A673 (cell line): ENCODE data around the gene EDA2R. TPM values are rescaled to one million over a fixed set of nuclear protein-coding genes. Genes with fewer than 3 reads are reported as not detected.

Experiments
- BruUV-seq: library from RNA; stranded (reverse); fragments of 400-500 nt; replicated peaks from 2 replicates; lab custom pipeline; 2021; lab: Mats Ljungman, UMichigan
- CTCF ChIA-PET: fragments of 300-600 bp; sonication (Branson Sonifier 250); formaldehyde crosslinking; loops from one replicate; lab custom pipeline; 2022; ENCODE audit warnings: antibody characterized with exemption; lab: Charles Lee
- POLR2A ChIA-PET: fragments of 300-600 bp; sonication (Branson Sonifier 250); formaldehyde crosslinking; loops from one replicate; lab custom pipeline; 2022; ENCODE audit warnings: antibody characterized with exemption; ENCODE audit not compliant: low non-redundant PET; lab: Charles Lee
- DNase-seq: peaks from one replicate; pipeline ENCODE4 v3.0.0-alpha.2; 2015; ENCODE audit warnings: low spot score
- H3K27ac ChIP-seq: fragments of 200-600 bp; sonication (generic); 2 replicates; pipeline ENCODE4 v1.5.1; 2016; ENCODE audit warnings: mixed run types, low read depth, mild to moderate bottlenecking, mixed read lengths, antibody characterized with exemption, low read length; ENCODE audit not compliant: poor library complexity, severe bottlenecking
- H3K27me3 ChIP-seq: fragments of 200-600 bp; sonication (generic); replicated peaks from 2 replicates; pipeline ENCODE4 v1.6.1; 2017; ENCODE audit warnings: mixed run types, low read depth, mild to moderate bottlenecking, mixed read lengths, antibody characterized with exemption, low read length; ENCODE audit not compliant: insufficient read depth, poor library complexity
- H3K36me3 ChIP-seq: fragments of 200-600 bp; sonication (generic); 2 replicates; pipeline ENCODE4 v1.6.1; 2016; ENCODE audit warnings: mixed run types, mild to moderate bottlenecking, mixed read lengths, antibody characterized with exemption, low read length; ENCODE audit not compliant: insufficient read depth, poor library complexity, severe bottlenecking
- H3K4me1 ChIP-seq: fragments of 200-600 bp; sonication (generic); 2 replicates; pipeline ENCODE4 v1.6.1; 2017; ENCODE audit warnings: mixed run types, mild to moderate bottlenecking, mixed read lengths, antibody characterized with exemption, low read length; ENCODE audit not compliant: insufficient read depth, poor library complexity, severe bottlenecking
- H3K4me3 ChIP-seq: fragments of 200-600 bp; sonication (generic); 2 replicates; pipeline ENCODE4 v1.5.1; 2016; ENCODE audit warnings: low read depth, mixed run types, mild to moderate bottlenecking, mixed read lengths, low read length; ENCODE audit not compliant: poor library complexity, severe bottlenecking
- H3K9me3 ChIP-seq: fragments of 200-600 bp; sonication (generic); 2 replicates; pipeline ENCODE4 v1.6.1; 2016; ENCODE audit warnings: mixed run types, low read depth, mild to moderate bottlenecking, mixed read lengths, antibody characterized with exemption, low read length; ENCODE audit not compliant: poor library complexity, severe bottlenecking
- CTCF ChIP-seq: fragments of 300-800, 200-600 bp; sonication (generic); conservative IDR thresholded peaks from 2 replicates; pipeline ENCODE4 v1.5.1; 2017; ENCODE audit warnings: low read depth, mild to moderate bottlenecking, antibody characterized with exemption, low read length, moderate library complexity, mixed read lengths
- EZH2 ChIP-seq: fragments of 200-600 bp; sonication (generic); IDR thresholded peaks from 2 replicates; pipeline ENCODE4 v1.6.1; 2017; ENCODE audit warnings: borderline replicate concordance, low read depth, mild to moderate bottlenecking, mixed read lengths, antibody characterized with exemption, low read length; ENCODE audit not compliant: poor library complexity, severe bottlenecking
- intact Hi-C: fragments of 100-400 bp; cut with micrococcal nuclease; formaldehyde crosslinking; loops from one replicate; pipeline ENCODE4 v1.10.0; 2022; ENCODE audit not compliant: unreplicated experiment
- total RNA-seq: library from RNA; stranded (reverse); gene quantifications from 2 replicates; pipeline ENCODE4 v1.2.3, GENCODE V29; 2021

EDA2R gene
- total RNA-seq, 1 experiment from 2014 or later = not detected

- DNase-seq = no peak
- intact Hi-C loops = no loop called here
- Histone ChIP-seq H3K9me3 (peaks cover 20% of the 10 kb centered on the region), H3K36me3 (no peaks in the 10 kb centered on the region), H3K27me3 (no peaks in the 10 kb centered on the region), H3K4me1 (no peaks in the 10 kb centered on the region), H3K27ac (no peak overlapping the region), H3K4me3 (no peak overlapping the region)
- no TSS peak for BruUV-seq
- TF ChIP-seq EZH2 (no peak), CTCF (no peak)
- ChIA-PET CTCF (no interaction called here), POLR2A (no interaction called here)
These were observed 37.4 kb downstream of the EDA2R start for GRCh38 chrX:66601522-66601921.

GRCh38 chrX:66579219-66579618 is 59.7 kb downstream of the EDA2R start:
- no TSS peak for BruUV-seq
- POLR2A ChIA-PET = no interaction called here

GRCh38 chrX:66553973-66554372 is 84.9 kb downstream of the EDA2R start:
- DNase-seq = no peak
- intact Hi-C loops = no loop called here
- no peaks in the 10 kb centered on the region for H3K27me3 ChIP-seq
- H3K9me3 ChIP-seq = peaks cover 9% of the 10 kb centered on the region
- ChIA-PET POLR2A (no interaction called here), CTCF (no interaction called here)
- no peak for TF ChIP-seq CTCF
- no peak for TF ChIP-seq EZH2
- no peak overlapping the region for H3K4me3 ChIP-seq
- no TSS peak for BruUV-seq
- no peaks in the 10 kb centered on the region for H3K36me3 ChIP-seq
- no peak overlapping the region for H3K27ac ChIP-seq
- H3K4me1 ChIP-seq = no peaks in the 10 kb centered on the region

More at GRCh38 chrX:66579219-66579618, 59.7 kb downstream of the EDA2R start:
- DNase-seq = no peak
- no peak for TF ChIP-seq CTCF
- TF ChIP-seq EZH2 = no peak
- Histone ChIP-seq H3K4me1 (no peaks in the 10 kb centered on the region), H3K27ac (no peak overlapping the region), H3K4me3 (no peak overlapping the region), H3K9me3 (peaks cover 26% of the 10 kb centered on the region), H3K36me3 (no peaks in the 10 kb centered on the region), H3K27me3 (no peaks in the 10 kb centered on the region)
- intact Hi-C loops = no loop called here
- CTCF ChIA-PET = no interaction called here
